Mesendoderm (in vitro differentiated cells): ENCODE data around the gene RASGEF1B.

Source experiments
- DNase-seq: peaks from one replicate; pipeline ENCODE4 v3.0.0; 2013
- H2AK5ac ChIP-seq: 2 replicates; pipeline ENCODE4 v1.6.1; 2013; ENCODE audit warnings: low read length, inconsistent platforms
- H2BK120ac ChIP-seq: 2 replicates; pipeline ENCODE4 v1.6.1; 2013; ENCODE audit warnings: low read depth, mild to moderate bottlenecking, low read length, moderate library complexity, mixed read lengths
- H2BK15ac ChIP-seq: replicated peaks from 2 replicates; pipeline ENCODE4 v1.6.1; 2013; ENCODE audit warnings: low read depth, mild to moderate bottlenecking, moderate library complexity
- H2BK5ac ChIP-seq: 2 replicates; pipeline ENCODE4 v1.6.1; 2013; ENCODE audit warnings: low read length, inconsistent platforms
- H3K18ac ChIP-seq: 2 replicates; pipeline ENCODE4 v1.6.1; 2013; ENCODE audit warnings: mild to moderate bottlenecking, low read length, mixed read lengths
- H3K23ac ChIP-seq: one replicate; pipeline ENCODE4 v1.6.1; 2013; ENCODE audit warnings: low read length
- H3K27ac ChIP-seq: 2 replicates; pipeline ENCODE4 v1.5.1; 2013; ENCODE audit warnings: low read depth, mild to moderate bottlenecking, inconsistent platforms, low read length, moderate library complexity
- H3K27me3 ChIP-seq: 2 replicates; pipeline ENCODE4 v1.6.1; 2013; ENCODE audit warnings: low read length, control low read depth, mild to moderate bottlenecking, inconsistent platforms; ENCODE audit not compliant: insufficient read depth, poor library complexity
- H3K36me3 ChIP-seq: 2 replicates; pipeline ENCODE4 v1.6.1; 2013; ENCODE audit warnings: low read length, inconsistent platforms; ENCODE audit not compliant: control insufficient read depth, insufficient read depth
- H3K4ac ChIP-seq: one replicate; pipeline ENCODE4 v1.6.1; 2013; ENCODE audit warnings: low read depth, mild to moderate bottlenecking, low read length, moderate library complexity
- H3K4me1 ChIP-seq: 2 replicates; pipeline ENCODE4 v1.6.1; 2013; ENCODE audit warnings: low read depth, low read length, inconsistent platforms; ENCODE audit not compliant: control insufficient read depth
- H3K4me2 ChIP-seq: 2 replicates; pipeline ENCODE4 v1.6.1; 2013; ENCODE audit warnings: low read length
- H3K4me3 ChIP-seq: 2 replicates; pipeline ENCODE4 v1.5.1; 2013; ENCODE audit warnings: mild to moderate bottlenecking, low read length
- H3K56ac ChIP-seq: one replicate; pipeline ENCODE4 v1.6.1; 2013; ENCODE audit warnings: low read length
- H3K79me1 ChIP-seq: 2 replicates; pipeline ENCODE4 v1.6.1; 2013; ENCODE audit warnings: low read length, inconsistent platforms
- H3K79me2 ChIP-seq: 2 replicates; pipeline ENCODE4 v1.6.1; 2013; ENCODE audit warnings: mild to moderate bottlenecking, low read length; ENCODE audit not compliant: control insufficient read depth, insufficient read depth
- H3K9ac ChIP-seq: 2 replicates; pipeline ENCODE4 v1.6.1; 2013; ENCODE audit warnings: low read length, inconsistent platforms
- H4K5ac ChIP-seq: one replicate; pipeline ENCODE4 v1.6.1; 2013; ENCODE audit warnings: low read length
- H4K8ac ChIP-seq: one replicate; pipeline ENCODE4 v1.6.1; 2013; ENCODE audit warnings: low read depth, mild to moderate bottlenecking, control low read depth, low read length, moderate library complexity
- WGBS: extraction: QIAGEN DNeasy Blood & Tissue Kit; methylation state at CpG from one replicate; pipeline ENCODE4 v1.1.7; 2013; ENCODE audit warnings: low lambda C conversion rate, missing lambda C conversion rate; ENCODE audit not compliant: insufficient coverage; ENCODE audit errors: extremely low coverage; 5-methylcytosine and 5-hydroxymethylcytosine counted together

The RASGEF1B gene

GRCh38 chr4:81468678-81469077 is 3.0 kb downstream of the RASGEF1B start:
- H2BK15ac ChIP-seq, result peak overlapping the region; percentile 89
- H3K27ac ChIP-seq, result no peak overlapping the region
- peaks cover 44% of the 10 kb centered on the region for H3K79me2 ChIP-seq
- H2BK120ac ChIP-seq, result no peak overlapping the region
- H3K4me3 ChIP-seq, result no peak overlapping the region
- H2BK5ac ChIP-seq, result no peak overlapping the region
- H3K18ac ChIP-seq, result no peak overlapping the region
- WGBS, result no CpG with 5 or more reads among the region's 2 CpGs
- H3K27me3 ChIP-seq, result no peaks in the 10 kb centered on the region
- H3K79me1 ChIP-seq, result peaks cover 2% of the 10 kb centered on the region
- no peak overlapping the region for H3K4me2 ChIP-seq
- no peak overlapping the region for H3K9ac ChIP-seq
- H2AK5ac ChIP-seq, result no peak overlapping the region
- H3K36me3 ChIP-seq, result no peaks in the 10 kb centered on the region
- no peak for DNase-seq
- H3K23ac ChIP-seq, result no peak overlapping the region
- no peak overlapping the region for H4K8ac ChIP-seq
- no peak overlapping the region for H3K4ac ChIP-seq
- H3K4me1 ChIP-seq, result peaks cover 2% of the 10 kb centered on the region
- no peak overlapping the region for H4K5ac ChIP-seq
- no peak overlapping the region for H3K56ac ChIP-seq

GRCh38 chr4:81467672-81467964 is 4.1 kb downstream of the RASGEF1B start:
- Histone ChIP-seq H4K5ac (no peak overlapping the region), H2BK15ac (no peak overlapping the region), H2AK5ac (no peak overlapping the region), H3K18ac (no peak overlapping the region), H3K36me3 (no peaks in the 10 kb centered on the region), H2BK120ac (no peak overlapping the region), H3K4me2 (no peak overlapping the region), H3K4me1 (peaks cover 2% of the 10 kb centered on the region), H3K4ac (no peak overlapping the region), H3K79me1 (peaks cover 2% of the 10 kb centered on the region), H3K27ac (no peak overlapping the region), H3K56ac (no peak overlapping the region), H3K27me3 (no peaks in the 10 kb centered on the region), H3K23ac (no peak overlapping the region), H4K8ac (no peak overlapping the region), H3K9ac (no peak overlapping the region), H3K4me3 (no peak overlapping the region), H2BK5ac (no peak overlapping the region), H3K79me2 (peaks cover 49% of the 10 kb centered on the region)
- no CpG with 5 or more reads among the region's 1 CpG for WGBS
- DNase-seq, result no peak

DNA sequence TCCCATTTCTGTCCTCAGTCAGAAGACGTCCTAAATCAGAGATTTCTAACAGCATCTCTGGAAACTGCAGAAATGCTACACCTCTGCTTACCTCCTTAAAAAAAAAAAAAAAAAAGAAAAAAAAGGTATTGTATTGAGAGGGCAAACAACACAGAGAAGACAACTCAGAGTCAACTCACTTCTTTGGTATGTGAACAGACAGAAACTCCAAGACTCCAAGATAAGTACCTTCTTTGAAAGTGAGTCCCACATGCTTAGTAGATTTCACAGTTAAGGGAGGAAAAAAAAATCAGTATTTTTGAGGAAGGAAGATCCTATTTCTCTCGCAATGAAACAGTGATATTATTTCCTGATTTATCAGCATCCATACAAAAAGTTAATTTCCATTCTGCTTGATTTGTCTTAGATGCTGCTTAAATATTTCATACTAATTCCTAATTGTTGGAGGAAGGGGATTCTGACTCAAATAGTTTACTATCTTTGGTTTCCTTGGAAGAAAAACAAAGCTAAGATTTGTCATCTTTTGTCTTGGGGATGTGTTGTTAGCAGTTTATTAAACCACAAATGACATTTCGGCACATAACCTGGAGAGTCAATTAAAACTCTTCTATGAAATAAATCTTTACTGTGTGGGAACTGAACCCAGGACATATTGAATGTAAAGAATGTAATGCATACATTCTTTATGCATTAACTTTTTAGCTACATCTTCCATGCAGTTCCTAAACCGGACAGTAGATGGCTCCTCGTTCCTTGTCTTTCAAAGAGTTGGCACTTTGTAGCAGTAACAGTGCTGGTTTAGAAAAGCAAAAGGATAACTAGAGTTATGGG is 4.7 kb downstream of the RASGEF1B start:
- no peak overlapping the region for H3K4me3 ChIP-seq
- no CpG with 5 or more reads among the region's 5 CpGs for WGBS
- no peak overlapping the region for H3K27ac ChIP-seq
- no peak overlapping the region for H2AK5ac ChIP-seq
- no peak overlapping the region for H2BK120ac ChIP-seq
- no peak overlapping the region for H4K5ac ChIP-seq
- H3K56ac ChIP-seq, result no peak overlapping the region
- no peak overlapping the region for H2BK5ac ChIP-seq
- no peak overlapping the region for H4K8ac ChIP-seq
- H3K23ac ChIP-seq, result no peak overlapping the region
- no peak overlapping the region for H3K4ac ChIP-seq
- H3K4me1 ChIP-seq, result peaks cover 2% of the 10 kb centered on the region
- no peak overlapping the region for H3K18ac ChIP-seq
- H3K9ac ChIP-seq, result no peak overlapping the region
- no peak overlapping the region for H2BK15ac ChIP-seq
- peaks cover 55% of the 10 kb centered on the region for H3K79me2 ChIP-seq
- peaks cover 2% of the 10 kb centered on the region for H3K79me1 ChIP-seq
- no peaks in the 10 kb centered on the region for H3K27me3 ChIP-seq
- H3K4me2 ChIP-seq, result no peak overlapping the region
- no peaks in the 10 kb centered on the region for H3K36me3 ChIP-seq
- DNase-seq, result peak; percentile 91

- H3K27ac ChIP-seq, result no peak overlapping the region
- H3K27me3 ChIP-seq, result no peaks in the 10 kb centered on the region
- H2BK15ac ChIP-seq, result no peak overlapping the region
- H3K9ac ChIP-seq, result no peak overlapping the region
- peaks cover 8% of the 10 kb centered on the region for H3K79me1 ChIP-seq
- no peak overlapping the region for H2BK120ac ChIP-seq
- no CpG with 5 or more reads among the region's 8 CpGs for WGBS
- no peak overlapping the region for H2BK5ac ChIP-seq
- H3K4ac ChIP-seq, result no peak overlapping the region
- H3K4me3 ChIP-seq, result no peak overlapping the region
- no peak overlapping the region for H3K4me2 ChIP-seq
- H4K8ac ChIP-seq, result no peak overlapping the region
- no peak overlapping the region for H4K5ac ChIP-seq
- no peak overlapping the region for H3K23ac ChIP-seq
- no peak for DNase-seq
- no peaks in the 10 kb centered on the region for H3K36me3 ChIP-seq
- H2AK5ac ChIP-seq, result no peak overlapping the region
- H3K56ac ChIP-seq, result no peak overlapping the region
- H3K79me2 ChIP-seq, result peaks cover 62% of the 10 kb centered on the region
- H3K4me1 ChIP-seq, result peaks cover 2% of the 10 kb centered on the region
- peak overlapping the region; percentile 60 for H3K18ac ChIP-seq
These were observed 6.0 kb downstream of the RASGEF1B start for GRCh38 chr4:81465406-81466340.

GRCh38 chr4:81460834-81461233 is 10.9 kb downstream of the RASGEF1B start:
- Histone ChIP-seq H3K4ac (no peak overlapping the region), H3K79me1 (peaks cover 15% of the 10 kb centered on the region), H2BK5ac (no peak overlapping the region), H3K9ac (no peak overlapping the region), H2BK120ac (no peak overlapping the region), H3K27me3 (no peaks in the 10 kb centered on the region), H3K36me3 (no peaks in the 10 kb centered on the region), H3K4me3 (no peak overlapping the region), H3K4me1 (no peaks in the 10 kb centered on the region), H3K79me2 (peaks cover 49% of the 10 kb centered on the region), H2AK5ac (no peak overlapping the region), H3K56ac (no peak overlapping the region), H2BK15ac (no peak overlapping the region), H4K5ac (no peak overlapping the region), H3K27ac (no peak overlapping the region), H4K8ac (no peak overlapping the region), H3K4me2 (no peak overlapping the region), H3K23ac (no peak overlapping the region), H3K18ac (no peak overlapping the region)
- no CpG with 5 or more reads among the region's 3 CpGs for WGBS
- no peak for DNase-seq
